GM13977 (cell line): Measurements from ENCODE around the gene ZBTB17.
A peak's percentile ranks its signal among the peaks of the same experiment; 100 is the strongest.

Experiments
- DNase-seq: peaks from one replicate; pipeline ENCODE4 v3.0.0; 2012; ENCODE audit warnings: low spot score
- CTCF ChIP-seq: IDR thresholded peaks from 2 replicates; pipeline ENCODE4 v1.5.1; 2012; ENCODE audit warnings: mild to moderate bottlenecking, control low read depth; ENCODE audit not compliant: insufficient read depth; ENCODE audit errors: extremely low read depth, missing control alignments
- in situ Hi-C: fragments of 300-500 bp; cut with MboI; formaldehyde crosslinking; loops from one replicate; pipeline ENCODE4 v1.12.0; 2022; ENCODE audit warnings: low sequenced_read_pairs, low pct_unique_long_range_greater_than_20kb, mixed read lengths, inconsistent platforms; ENCODE audit not compliant: unreplicated experiment

ZBTB17 gene

GRCh38 chr1:16010837-16011236 lies 34.9 kb upstream of the ZBTB17 start:
- DNase-seq, result no peak
- in situ Hi-C loops, result no loop called here
- no peak for TF ChIP-seq CTCF

DNA sequence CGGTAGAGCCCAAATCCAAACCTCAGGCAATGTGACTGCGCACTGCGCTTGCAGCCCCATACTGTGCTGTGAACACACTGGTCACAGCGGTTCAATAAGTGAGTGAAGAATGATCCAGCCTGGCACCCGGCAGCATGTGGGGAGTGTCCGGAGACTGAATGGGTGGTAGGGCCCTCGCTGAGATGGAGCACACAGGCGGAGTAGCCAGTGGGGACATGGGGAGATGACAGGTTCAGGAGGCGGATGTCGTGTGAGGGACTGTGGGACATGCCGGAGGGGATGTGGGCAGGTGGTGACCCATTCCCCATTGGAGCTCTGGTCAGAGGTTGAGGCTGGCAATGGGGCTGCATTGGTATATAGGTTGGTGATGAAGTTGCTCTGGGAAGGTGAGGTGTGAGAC lies 33.8 kb upstream of the ZBTB17 start:
- DNase-seq, result no peak
- in situ Hi-C loops, result no loop called here
- no peak for TF ChIP-seq CTCF

GRCh38 chr1:16009030-16009460 lies 33.1 kb upstream of the ZBTB17 start:
- in situ Hi-C loops, result no loop called here
- DNase-seq, result peak; percentile 77
- peak; percentile 91 for TF ChIP-seq CTCF

GRCh38 chr1:16007671-16008341 lies 31.9 kb upstream of the ZBTB17 start:
- no peak for TF ChIP-seq CTCF
- in situ Hi-C loops, result no loop called here
- no peak for DNase-seq

GRCh38 chr1:16006552-16007485 lies 30.9 kb upstream of the ZBTB17 start:
- in situ Hi-C loops, result no loop called here
- peak; percentile 43 for TF ChIP-seq CTCF
- DNase-seq, result peak; percentile 67

- in situ Hi-C loops, result no loop called here
- DNase-seq, result no peak
- TF ChIP-seq CTCF, result no peak
Measured at GRCh38 chr1:16006010-16006409, 30.1 kb upstream of the ZBTB17 start.
